Measurements from ENCODE around the gene HCRTR1. TPM values are rescaled to one million over a fixed set of nuclear protein-coding genes. Genes with fewer than 3 reads are reported as not detected.
A peak's percentile ranks its signal among the peaks of the same experiment; 100 is the strongest.

Gene HCRTR1
- total and polyA plus RNA-seq, 2 of the 8 experiments (the other 6 are each of a cell fraction or from before 2014, with no cell fraction given), result 0.35 to 0.39 TPM

DNA sequence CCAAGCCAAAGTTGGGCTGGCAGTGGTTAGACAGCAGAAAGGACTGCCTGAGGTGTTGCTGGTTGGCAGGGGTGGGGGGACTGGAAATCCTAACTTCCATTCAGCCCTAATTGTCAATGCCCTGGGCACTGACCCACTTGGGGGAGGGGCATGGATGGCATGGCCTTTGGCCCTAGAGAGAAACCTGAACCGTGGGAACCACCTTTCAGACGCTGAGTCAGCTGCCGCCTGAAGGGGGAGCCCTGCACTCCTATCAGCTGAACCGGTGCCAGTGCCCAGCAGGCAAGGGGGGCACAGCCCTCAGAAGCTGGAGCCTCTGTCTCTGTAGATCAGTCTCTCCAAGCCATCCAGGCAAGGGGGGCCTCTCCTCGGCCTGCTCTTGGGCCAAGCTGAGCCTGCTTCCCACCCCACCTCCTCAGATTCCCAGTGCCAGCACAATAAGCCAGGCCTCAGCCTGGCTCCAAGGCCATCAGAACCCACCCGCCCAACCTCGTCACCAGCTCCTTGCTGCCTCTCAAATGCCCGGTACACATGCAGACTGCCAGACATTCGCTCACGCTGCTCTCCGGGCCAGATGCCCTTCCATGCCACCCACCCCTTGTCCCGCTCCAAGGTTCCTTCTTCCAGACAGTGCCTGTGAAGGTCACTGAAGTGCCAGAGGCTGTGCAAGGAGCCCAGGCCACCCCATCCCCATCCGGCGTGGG is 29.6 kb upstream of the HCRTR1 start:
- Histone ChIP-seq H4K20me1 (replicated peaks in 1 of 2; ENCODE audit: control insufficient read depth in 1 of 2, insufficient read depth in 2 of 2, low read length in 2 of 2) (no peaks in the 10 kb centered on the region), H4K8ac (ENCODE audit: extremely low read depth, insufficient read depth, low read length) (no peak overlapping the region), H3K36me3 (ENCODE audit: control insufficient read depth in 2 of 4, insufficient read depth in 4 of 4, low read length in 3 of 4) (no peaks in the 10 kb centered on the region), H3K14ac (ENCODE audit: insufficient read length) (no peak overlapping the region), H3K79me1 (ENCODE audit: low read depth, low read length) (no peaks in the 10 kb centered on the region), H3K9me3 (ENCODE audit: insufficient read depth in 2 of 2, low read depth in 1 of 2, low read length in 1 of 2) (no peaks in the 10 kb centered on the region), H3K4me3 (ENCODE audit: extremely low read depth in 1 of 4, insufficient read depth in 2 of 4, low read depth in 3 of 4, low read length in 4 of 4) (peak overlapping the region in 1 of 4 experiments; percentile 62; a peak in 1 of 8 replicates), H2BK20ac (ENCODE audit: low read length) (peak overlapping the region; percentile 80; the same call in 1 of the 2 replicates), H3K56ac (replicated peaks; ENCODE audit: insufficient read length, low read depth, low read length) (no peak overlapping the region), H3K23me2 (ENCODE audit: low read depth, low read length) (no peaks in the 10 kb centered on the region; the same call in 1 of the 2 replicates), H3K4ac (replicated peaks; ENCODE audit: insufficient read length, low read depth, low read length) (no peak overlapping the region), H4K91ac (replicated peaks; ENCODE audit: insufficient read length, low read length) (peak overlapping the region; percentile 8), H3K27me3 (replicated peaks in 1 of 4; ENCODE audit: control insufficient read depth in 3 of 4, extremely low read depth in 1 of 4, insufficient read depth in 3 of 4, low read length in 3 of 4) (peaks cover 0 to 12% (median 5%) of the 10 kb centered on the region in 4 experiments; a peak in 4 of 7 replicates), H2BK12ac (ENCODE audit: low read depth, low read length) (peak overlapping the region; percentile 82; the same call in 1 of the 2 replicates), H3K4me2 (ENCODE audit: insufficient read depth in 1 of 2, low read depth in 2 of 2, low read length in 2 of 2) (peak overlapping the region; percentile 52 to 60; a peak in 1 of 4 replicates), H2AFZ (ENCODE audit: low read length) (no peak overlapping the region), H3K18ac (ENCODE audit: extremely low read depth, low read length) (no peak overlapping the region; the same call in 1 of the 2 replicates), H3K79me2 (ENCODE audit: control insufficient read depth in 1 of 2, insufficient read depth in 2 of 2, low read length in 2 of 2) (no peaks in the 10 kb centered on the region), H4K5ac (ENCODE audit: insufficient read length, low read depth, low read length) (no peak overlapping the region), H3K4me1 (replicated peaks in 1 of 4; ENCODE audit: control insufficient read depth in 3 of 4, insufficient read depth in 4 of 4, low read length in 3 of 4) (peaks cover 2 to 12% (median 10%) of the 10 kb centered on the region in 4 experiments), H2BK120ac (replicated peaks; ENCODE audit: low read depth, low read length) (no peak overlapping the region), H3K9ac (replicated peaks in 1 of 4; ENCODE audit: extremely low read depth in 1 of 4, low read depth in 3 of 4, low read length in 3 of 4) (no peak overlapping the region), H3K23ac (ENCODE audit: insufficient read length) (no peak overlapping the region), H2BK15ac (ENCODE audit: low read length) (peak overlapping the region; percentile 81; the same call in 1 of the 2 replicates), H2AK5ac (ENCODE audit: low read depth, low read length) (peak overlapping the region; percentile 68; the same call in 1 of the 2 replicates), H2BK5ac (ENCODE audit: low read depth, low read length) (no peak overlapping the region), H3K27ac (ENCODE audit: low read depth, low read length) (no peak overlapping the region)
- CTCF ChIA-PET (ENCODE audit: partially characterized antibody), result interaction anchor here (0.7 to 4.2 kb wide), 20 partner anchors 9 to 170 kb away, joined by 3 to 43 read pairs (median 4); partner anchors contain the start of gene TINAGL1
- WGBS, 2 experiments (ENCODE audit: extremely low coverage in 1 of 2, insufficient coverage in 1 of 2, insufficient read length in 1 of 2, insufficient replicate concordance in 2 of 2, low coverage in 1 of 2, low lambda C conversion rate in 2 of 2, missing lambda C conversion rate in 1 of 2), result 52% methylated on average over 14 of the region's 14 CpGs; no CpG with 5 or more reads in 1 of the 2 experiments
- peak; percentile 50 for FAIRE-seq
- POLR2A ChIA-PET (ENCODE audit: partially characterized antibody), result interaction anchor here (0.5 to 1.0 kb wide), 3 partner anchors 25 to 250 kb away, joined by 3 to 5 read pairs (median 3); partner anchors contain the start of gene PEF1
- DNase-seq (ENCODE audit: low read depth in 1 of 2, low spot score in 2 of 2), result peak in 1 of 2 experiments; percentile 91
- TF ChIP-seq CTBP2 (IDR thresholded peaks at IDR 0.05; ENCODE audit: borderline replicate concordance, insufficient read depth, insufficient read length, low read length), result peak; percentile 94
- peak; percentile 72 to 94 (median 94) for TF ChIP-seq CTCF (IDR thresholded peaks at IDR 0.05; ENCODE audit: control extremely low read depth in 1 of 3, insufficient read depth in 1 of 3, low read depth in 1 of 3, low read length in 3 of 3)
- no peak for TF ChIP-seq NRF1 (IDR thresholded peaks at IDR 0.05; ENCODE audit: low read depth, low read length)
- TF ChIP-seq YY1 (IDR thresholded peaks at IDR 0.05; ENCODE audit: low read depth, low read length), result 0 out of 2 replicates have a peak, but pooled peaks have one; percentile 66
- TF ChIP-seq RXRA (IDR thresholded peaks at IDR 0.05; ENCODE audit: insufficient read depth, low read depth, low read length), result no peak
- TF ChIP-seq ATF3 (IDR thresholded peaks at IDR 0.05; ENCODE audit: insufficient read depth, low read depth, low read length), result no peak
- 0 out of 2 replicates have a peak, but pooled peaks have one; percentile 34 for TF ChIP-seq GABPA (IDR thresholded peaks at IDR 0.05; ENCODE audit: borderline replicate concordance, insufficient read depth, low read length)
